A673 (cell line): ENCODE results near the gene THBD. TPM values are rescaled to one million over a fixed set of nuclear protein-coding genes. Genes with fewer than 3 reads are reported as not detected.

ENCODE experiments used
- BruUV-seq: library from RNA; stranded (reverse); fragments of 400-500 nt; replicated peaks from 2 replicates; lab custom pipeline; 2021; lab: Mats Ljungman, UMichigan
- CTCF ChIA-PET: fragments of 300-600 bp; sonication (Branson Sonifier 250); formaldehyde crosslinking; loops from one replicate; lab custom pipeline; 2022; ENCODE audit warnings: antibody characterized with exemption; lab: Charles Lee
- POLR2A ChIA-PET: fragments of 300-600 bp; sonication (Branson Sonifier 250); formaldehyde crosslinking; loops from one replicate; lab custom pipeline; 2022; ENCODE audit warnings: antibody characterized with exemption; ENCODE audit not compliant: low non-redundant PET; lab: Charles Lee
- DNase-seq: peaks from one replicate; pipeline ENCODE4 v3.0.0-alpha.2; 2015; ENCODE audit warnings: low spot score
- H3K27ac ChIP-seq: fragments of 200-600 bp; sonication (generic); 2 replicates; pipeline ENCODE4 v1.5.1; 2016; ENCODE audit warnings: mixed run types, low read depth, mild to moderate bottlenecking, mixed read lengths, antibody characterized with exemption, low read length; ENCODE audit not compliant: poor library complexity, severe bottlenecking
- H3K27me3 ChIP-seq: fragments of 200-600 bp; sonication (generic); replicated peaks from 2 replicates; pipeline ENCODE4 v1.6.1; 2017; ENCODE audit warnings: mixed run types, low read depth, mild to moderate bottlenecking, mixed read lengths, antibody characterized with exemption, low read length; ENCODE audit not compliant: insufficient read depth, poor library complexity
- H3K36me3 ChIP-seq: fragments of 200-600 bp; sonication (generic); 2 replicates; pipeline ENCODE4 v1.6.1; 2016; ENCODE audit warnings: mixed run types, mild to moderate bottlenecking, mixed read lengths, antibody characterized with exemption, low read length; ENCODE audit not compliant: insufficient read depth, poor library complexity, severe bottlenecking
- H3K4me1 ChIP-seq: fragments of 200-600 bp; sonication (generic); 2 replicates; pipeline ENCODE4 v1.6.1; 2017; ENCODE audit warnings: mixed run types, mild to moderate bottlenecking, mixed read lengths, antibody characterized with exemption, low read length; ENCODE audit not compliant: insufficient read depth, poor library complexity, severe bottlenecking
- H3K4me3 ChIP-seq: fragments of 200-600 bp; sonication (generic); 2 replicates; pipeline ENCODE4 v1.5.1; 2016; ENCODE audit warnings: low read depth, mixed run types, mild to moderate bottlenecking, mixed read lengths, low read length; ENCODE audit not compliant: poor library complexity, severe bottlenecking
- H3K9me3 ChIP-seq: fragments of 200-600 bp; sonication (generic); 2 replicates; pipeline ENCODE4 v1.6.1; 2016; ENCODE audit warnings: mixed run types, low read depth, mild to moderate bottlenecking, mixed read lengths, antibody characterized with exemption, low read length; ENCODE audit not compliant: poor library complexity, severe bottlenecking
- CTCF ChIP-seq: fragments of 300-800, 200-600 bp; sonication (generic); conservative IDR thresholded peaks from 2 replicates; pipeline ENCODE4 v1.5.1; 2017; ENCODE audit warnings: low read depth, mild to moderate bottlenecking, antibody characterized with exemption, low read length, moderate library complexity, mixed read lengths
- EZH2 ChIP-seq: fragments of 200-600 bp; sonication (generic); IDR thresholded peaks from 2 replicates; pipeline ENCODE4 v1.6.1; 2017; ENCODE audit warnings: borderline replicate concordance, low read depth, mild to moderate bottlenecking, mixed read lengths, antibody characterized with exemption, low read length; ENCODE audit not compliant: poor library complexity, severe bottlenecking
- intact Hi-C: fragments of 100-400 bp; cut with micrococcal nuclease; formaldehyde crosslinking; loops from one replicate; pipeline ENCODE4 v1.10.0; 2022; ENCODE audit not compliant: unreplicated experiment
- total RNA-seq: library from RNA; stranded (reverse); gene quantifications from 2 replicates; pipeline ENCODE4 v1.2.3, GENCODE V29; 2021

Gene THBD
- total RNA-seq, 1 experiment from 2014 or later: not detected

- peaks cover 11% of the 10 kb centered on the region for H3K27me3 ChIP-seq
- no peak for DNase-seq
- no peaks in the 10 kb centered on the region for H3K4me1 ChIP-seq
- ChIA-PET CTCF (interaction anchor here (0.6 to 1.0 kb wide), 2 partner anchors 172 to 1380 kb away, joined by 3 to 4 read pairs; no protein-coding TSS in a partner anchor), POLR2A (interaction anchor here (0.6 kb wide), 1 partner anchor 43 kb away, joined by 4 read pairs; no protein-coding TSS in a partner anchor)
- TF ChIP-seq EZH2: no peak
- TF ChIP-seq CTCF: no peak
- intact Hi-C loops: no loop called here
- H3K4me3 ChIP-seq: no peak overlapping the region
- H3K36me3 ChIP-seq: no peaks in the 10 kb centered on the region
- no TSS peak for BruUV-seq
- no peaks in the 10 kb centered on the region for H3K9me3 ChIP-seq
- no peak overlapping the region for H3K27ac ChIP-seq
Measured at GRCh38 chr20:23085436-23086055, 36.1 kb upstream of the THBD start.

- Histone ChIP-seq H3K4me3 (no peak overlapping the region), H3K27ac (no peak overlapping the region), H3K9me3 (no peaks in the 10 kb centered on the region), H3K27me3 (peaks cover 18% of the 10 kb centered on the region), H3K36me3 (no peaks in the 10 kb centered on the region), H3K4me1 (no peaks in the 10 kb centered on the region)
- no peak for TF ChIP-seq CTCF
- ChIA-PET POLR2A (interaction anchor here (0.6 kb wide), 1 partner anchor 42 kb away, joined by 4 read pairs; no protein-coding TSS in a partner anchor), CTCF (interaction anchor here (1.0 kb wide), 1 partner anchor 173 kb away, joined by 4 read pairs; no protein-coding TSS in a partner anchor)
- intact Hi-C loops: no loop called here
- BruUV-seq: no TSS peak
- DNase-seq: no peak
Measured at GRCh38 chr20:23084845-23085365, 35.4 kb upstream of the THBD start.

GRCh38 chr20:23084282-23084844 is 34.9 kb upstream of the THBD start:
- POLR2A ChIA-PET: no interaction called here
- Histone ChIP-seq H3K4me3 (no peak overlapping the region), H3K36me3 (no peaks in the 10 kb centered on the region), H3K27ac (no peak overlapping the region), H3K27me3 (peaks cover 23% of the 10 kb centered on the region), H3K9me3 (no peaks in the 10 kb centered on the region), H3K4me1 (no peaks in the 10 kb centered on the region)
- CTCF ChIA-PET: no interaction called here
- no TSS peak for BruUV-seq
- DNase-seq: no peak
- intact Hi-C loops: no loop called here
- TF ChIP-seq EZH2: no peak
- TF ChIP-seq CTCF: no peak
